ENCODE data around the gene PPP1R7.
"Not testable (repeated sequence)": the region's sequence is repeated elsewhere in the genome, so short reads cannot be mapped to it uniquely, and the experiment has no call there.

The PPP1R7 gene

DNA sequence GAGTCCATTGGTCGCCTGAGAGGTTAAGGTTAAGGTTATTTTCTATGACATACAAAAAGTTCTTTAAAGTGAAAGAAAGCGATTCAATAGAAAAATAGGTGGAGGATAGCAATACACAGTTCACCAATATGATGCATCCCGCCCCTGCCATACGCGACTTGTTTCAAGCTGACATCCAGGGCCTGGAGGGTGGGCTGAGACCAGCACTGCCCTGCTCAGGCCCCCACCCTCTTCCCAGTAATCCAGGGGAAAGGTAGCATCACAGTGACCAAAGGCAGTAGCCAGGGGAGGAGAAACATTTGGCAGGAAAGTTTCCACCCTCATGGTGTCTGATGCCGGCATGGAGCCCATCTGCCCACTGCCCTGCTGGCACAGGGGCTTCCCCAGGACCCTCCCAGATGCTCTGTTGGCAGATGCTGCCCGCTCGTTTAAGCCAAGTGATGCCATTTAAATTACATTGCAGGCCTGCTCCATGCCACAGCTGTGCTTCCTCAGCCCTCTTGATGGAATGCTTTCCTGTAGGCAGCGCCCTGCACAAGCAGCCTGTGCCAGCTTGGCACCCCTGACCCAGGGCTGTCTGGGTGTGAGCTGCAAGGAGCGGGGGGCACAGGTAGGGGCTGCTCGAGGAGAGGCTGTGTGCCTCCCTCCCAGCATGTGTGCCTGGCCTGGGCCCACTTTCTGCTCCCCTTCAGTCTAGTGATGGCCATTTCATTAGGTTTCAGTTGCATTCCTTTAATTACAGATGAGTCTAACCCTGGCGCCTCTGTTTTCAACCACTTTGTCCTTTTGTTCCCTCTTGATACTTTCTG, 27.5 kb downstream of the PPP1R7 start:
- no peak for DNase-seq

DNA sequence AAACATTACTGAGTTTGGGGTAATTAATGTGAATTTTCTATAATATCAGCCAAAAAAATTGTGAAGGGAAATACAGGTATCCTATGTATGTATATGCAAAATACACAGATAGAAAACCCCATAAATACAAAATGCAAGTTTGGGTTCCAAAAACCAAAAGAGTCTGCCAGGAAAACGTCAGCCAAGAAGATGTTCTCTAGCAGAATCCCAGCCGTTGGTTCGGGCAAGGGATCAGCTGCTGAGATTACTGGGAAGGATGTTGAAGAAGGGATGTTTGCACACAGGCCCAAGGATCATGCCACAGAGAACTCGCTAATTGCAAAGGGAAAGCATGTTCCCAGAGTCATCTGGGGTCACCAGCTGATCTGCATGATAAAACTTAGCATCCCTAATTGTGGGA, 28.7 kb downstream of the PPP1R7 start:
- DNase-seq, result no peak

DNA sequence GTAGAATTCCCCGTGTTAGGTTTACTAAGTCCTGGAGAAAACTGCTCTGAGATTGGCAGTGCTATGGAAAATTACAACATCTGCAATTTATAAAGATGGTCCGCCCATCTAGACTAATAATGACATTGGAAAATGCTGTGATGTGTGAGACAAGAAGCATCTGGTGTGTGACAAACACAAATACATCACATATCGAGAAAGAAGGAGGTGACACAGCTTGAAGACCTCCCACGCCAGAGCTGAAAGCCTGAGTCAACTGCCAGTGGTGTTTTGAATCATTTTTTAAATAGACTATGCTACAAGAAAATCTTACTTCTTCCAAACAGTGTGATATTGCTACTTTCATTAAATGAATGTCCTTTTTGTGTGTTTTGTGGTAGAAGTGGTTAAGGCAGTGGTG, 29.6 kb downstream of the PPP1R7 start:
- DNase-seq, result peak; percentile 5

DNA sequence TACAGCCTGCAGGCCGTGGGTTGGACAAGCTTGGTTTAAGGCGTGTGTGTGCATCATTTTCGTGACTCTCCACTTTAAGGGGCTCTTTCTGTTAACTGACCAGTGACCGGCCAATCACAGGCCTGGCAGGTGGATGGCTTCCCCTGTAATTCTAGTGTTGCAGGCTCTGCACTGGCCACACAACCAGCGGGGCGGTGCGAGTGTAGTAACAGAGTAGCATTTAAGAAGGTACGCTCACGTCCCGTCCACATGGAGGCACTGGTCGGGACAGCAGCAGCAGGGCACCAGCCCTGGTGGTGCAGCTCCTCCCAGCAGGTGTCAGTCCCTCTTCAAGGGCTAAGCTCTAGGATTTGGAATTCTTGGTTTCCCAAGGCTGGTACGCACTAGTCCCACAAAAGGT, 30.2 kb downstream of the PPP1R7 start:
- no peak for DNase-seq

DNA sequence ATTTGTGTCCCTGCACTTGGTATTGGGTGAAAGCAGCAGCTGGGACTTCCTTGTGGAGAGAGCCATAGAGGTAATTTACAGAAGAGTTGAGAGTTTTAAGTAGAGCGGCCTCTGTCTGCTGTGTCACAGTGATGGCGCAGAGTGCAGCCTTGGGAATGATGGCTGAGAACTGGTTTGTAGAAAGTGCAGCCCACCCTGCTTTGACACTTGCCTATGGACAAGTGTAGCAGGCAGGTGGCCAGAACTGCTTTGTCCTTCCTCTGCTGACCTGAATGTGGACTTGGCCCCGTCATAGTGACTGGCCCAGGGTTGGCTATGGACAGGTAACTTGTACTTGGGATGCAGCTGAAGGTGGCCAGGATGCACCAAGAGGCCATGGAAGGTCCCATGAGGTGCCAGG, 31.9 kb downstream of the PPP1R7 start:
- DNase-seq, result no peak

DNA sequence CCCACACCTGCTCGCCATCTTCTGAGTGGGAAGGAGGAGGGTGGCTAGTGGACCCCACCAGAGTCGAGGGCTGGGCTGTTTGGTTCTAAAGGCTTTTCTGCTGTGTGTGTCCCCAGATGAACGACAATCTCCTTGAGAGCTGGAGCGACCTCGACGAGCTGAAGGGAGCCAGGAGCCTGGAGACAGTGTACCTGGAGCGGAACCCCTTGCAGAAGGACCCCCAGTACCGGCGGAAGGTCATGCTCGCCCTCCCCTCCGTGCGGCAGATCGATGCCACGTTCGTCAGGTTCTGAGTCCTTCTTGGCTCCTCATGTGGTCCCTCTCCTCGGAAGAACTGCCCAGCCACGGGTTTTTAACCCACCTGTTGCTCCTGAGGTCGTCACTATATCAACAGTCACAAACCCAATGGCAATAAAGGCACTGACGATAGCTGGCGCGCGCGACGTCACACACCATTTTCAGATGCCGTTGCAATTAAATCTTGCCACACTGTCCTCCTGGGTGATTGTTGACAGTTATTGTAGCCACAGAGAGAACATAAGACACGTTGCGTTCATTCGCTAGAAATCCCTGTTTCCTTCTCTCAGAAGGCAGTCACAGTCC, 32.4 kb downstream of the PPP1R7 start:
- DNase-seq, result no peak

GRCh38 chr2:241183221-241183620, 33.0 kb downstream of the PPP1R7 start:
- DNase-seq, result no peak

DNA sequence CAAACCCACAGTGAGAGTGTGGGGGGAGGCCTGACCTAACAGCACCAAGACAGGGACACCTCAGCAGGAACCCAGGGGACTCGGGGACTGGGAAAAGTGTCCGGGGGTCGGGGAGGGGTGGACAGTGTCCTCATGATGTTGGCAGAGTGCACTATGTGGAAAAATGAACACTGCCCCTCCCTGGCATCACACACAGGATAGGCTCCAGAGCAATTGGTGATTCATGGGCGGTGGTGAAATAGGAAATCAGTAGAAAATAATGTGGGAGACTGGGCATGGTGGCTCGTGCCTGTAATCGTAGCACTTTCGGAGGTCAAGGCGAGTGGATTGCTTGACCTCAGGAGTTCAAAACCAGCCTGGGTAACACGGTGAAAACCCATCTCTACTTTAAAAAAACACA, 34.6 kb downstream of the PPP1R7 start:
- no peak for DNase-seq

DNA sequence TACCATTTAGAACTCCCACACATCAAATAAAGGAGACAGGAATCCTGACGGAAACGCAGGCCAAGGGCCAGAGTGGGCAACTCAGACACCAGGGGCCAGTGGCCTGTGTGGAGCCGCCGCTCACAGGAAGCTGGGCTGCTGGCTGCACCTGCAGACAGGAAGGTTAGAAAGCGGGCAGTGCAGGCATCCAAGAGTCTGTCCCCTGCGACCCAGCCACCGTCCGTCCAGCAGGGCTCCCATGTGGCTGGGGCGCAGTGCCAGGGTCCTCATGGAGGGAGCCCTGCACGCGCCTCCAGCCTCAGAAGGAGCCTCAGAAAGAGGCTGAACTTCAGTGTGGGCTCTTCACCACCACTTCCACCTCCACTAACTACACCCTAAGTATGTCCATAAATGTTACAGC, 35.7 kb downstream of the PPP1R7 start:
- DNase-seq, result no peak

DNA sequence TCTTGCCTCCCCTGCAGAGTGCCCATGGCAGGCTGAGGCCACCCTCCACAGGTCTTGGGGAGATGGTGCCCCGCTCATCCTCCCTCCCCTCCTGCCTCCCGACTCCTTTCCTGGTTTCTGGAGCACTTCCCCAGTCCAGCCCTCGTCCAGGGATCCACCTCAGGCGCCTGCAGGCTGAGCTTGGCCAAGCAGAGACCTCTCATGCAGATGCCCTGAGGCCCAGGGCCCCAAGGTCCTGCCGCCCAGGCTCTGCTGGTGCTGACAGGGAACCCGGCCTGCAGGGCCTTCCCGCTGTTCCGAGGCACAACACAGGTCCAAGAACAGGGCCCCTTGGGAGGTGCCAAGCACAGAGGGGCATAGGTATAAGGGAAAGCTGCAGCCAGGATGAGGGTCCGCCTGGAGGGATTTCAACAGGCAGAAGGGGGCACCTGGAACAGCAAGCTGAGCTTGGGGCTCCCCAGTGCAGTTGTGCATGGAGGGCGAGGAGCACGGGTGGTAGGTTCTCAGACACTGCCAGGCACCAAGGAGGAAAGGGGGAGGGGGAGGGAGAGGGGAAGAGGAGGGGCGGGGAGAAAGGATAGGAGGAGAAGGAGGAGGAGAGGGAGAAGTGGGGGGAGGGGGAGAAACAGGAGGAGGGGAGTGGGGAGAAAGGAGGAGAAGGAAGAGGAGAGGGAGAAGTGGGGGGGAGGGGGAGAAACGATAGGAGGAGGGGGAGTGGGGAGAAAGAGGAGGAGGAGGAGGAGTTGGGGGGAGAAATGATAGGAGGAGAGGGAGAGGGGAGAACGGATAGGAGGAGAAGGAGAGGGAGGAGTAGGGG, 37.0 kb downstream of the PPP1R7 start:
- DNase-seq, result no peak

DNA sequence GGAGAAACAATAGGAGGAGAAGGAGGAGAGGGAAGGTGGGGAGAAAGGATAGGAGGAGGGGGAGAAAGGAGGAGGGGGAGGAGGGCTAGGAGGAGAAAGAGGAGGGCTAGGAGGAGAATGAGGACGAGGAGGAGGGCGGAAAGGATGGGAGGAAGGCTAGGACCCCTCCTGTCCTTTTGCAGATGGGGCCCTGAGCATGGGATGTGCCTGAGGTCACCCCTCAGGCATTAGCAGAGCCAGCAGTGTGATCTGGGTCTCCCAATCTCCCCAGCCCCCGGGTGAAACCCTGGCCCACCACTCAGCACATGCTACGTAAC, 37.6 kb downstream of the PPP1R7 start:
- no peak for DNase-seq

GRCh38 chr2:241188361-241189092, 38.3 kb downstream of the PPP1R7 start, which contains the start of gene ANO7:
ANO7 (plus strand) TSS chr2:241188677; CDS start chr2:241190064, 1,387 bp downstream.
- no peak for DNase-seq

GRCh38 chr2:241189093-241189855, 39.0 kb downstream of the PPP1R7 start:
- no peak for DNase-seq

DNA sequence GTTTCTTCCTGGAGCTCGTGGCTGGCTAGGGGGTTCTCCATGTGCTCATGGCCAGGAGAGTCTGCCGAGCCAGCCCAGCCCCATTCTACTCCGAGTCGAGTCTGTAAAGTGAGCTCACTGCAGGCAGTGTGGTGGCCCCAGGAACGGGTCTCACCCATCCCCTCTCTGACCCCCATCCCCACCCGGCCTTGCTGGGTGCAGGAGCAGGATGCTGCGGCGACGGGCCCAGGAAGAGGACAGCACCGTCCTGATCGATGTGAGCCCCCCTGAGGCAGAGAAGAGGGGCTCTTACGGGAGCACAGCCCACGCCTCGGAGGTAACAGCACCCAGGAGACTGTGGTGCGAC, 39.6 kb downstream of the PPP1R7 start:
- no peak for DNase-seq

GRCh38 chr2:241190291-241190981, 40.2 kb downstream of the PPP1R7 start:
- DNase-seq, result no peak

DNA sequence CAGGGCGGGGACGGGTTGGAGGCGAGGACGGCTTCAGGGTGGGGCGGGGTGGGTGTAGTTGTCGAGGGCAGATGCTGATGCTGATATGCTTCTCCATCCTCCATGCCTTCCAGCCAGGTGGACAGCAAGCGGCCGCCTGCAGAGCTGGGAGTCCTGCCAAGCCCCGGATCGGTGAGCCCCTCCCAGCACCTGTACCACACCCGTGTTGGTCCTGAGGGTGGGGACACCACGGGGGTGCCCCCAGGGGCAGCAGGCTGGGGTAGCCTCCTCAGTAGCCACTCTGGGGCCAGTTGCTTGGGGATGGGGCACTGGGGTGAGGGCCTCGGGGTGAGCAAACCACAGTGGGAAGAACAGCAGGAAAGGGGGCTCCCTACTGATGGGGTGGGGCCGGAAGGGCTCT, 40.8 kb downstream of the PPP1R7 start:
- DNase-seq, result no peak

DNA sequence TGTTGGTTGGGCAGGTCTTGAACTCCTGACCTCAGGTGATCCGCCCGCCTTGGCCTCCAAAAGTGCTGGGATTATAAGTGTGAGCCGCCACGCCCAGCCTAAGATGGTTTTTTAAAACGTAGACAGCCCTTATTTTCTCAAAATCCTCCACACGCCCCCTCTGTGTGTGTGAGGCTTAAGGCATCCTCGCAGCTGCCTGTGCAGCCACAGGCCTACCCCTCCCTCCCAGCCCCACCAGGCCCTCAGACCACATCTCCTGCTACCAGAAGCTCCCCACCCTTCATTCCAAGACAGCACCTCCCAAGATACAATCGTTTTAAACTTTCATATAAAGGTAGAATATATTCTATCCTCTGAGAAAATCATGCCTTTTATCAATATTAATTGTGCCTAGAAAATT, 43.0 kb downstream of the PPP1R7 start:
- DNase-seq, result no peak

DNA sequence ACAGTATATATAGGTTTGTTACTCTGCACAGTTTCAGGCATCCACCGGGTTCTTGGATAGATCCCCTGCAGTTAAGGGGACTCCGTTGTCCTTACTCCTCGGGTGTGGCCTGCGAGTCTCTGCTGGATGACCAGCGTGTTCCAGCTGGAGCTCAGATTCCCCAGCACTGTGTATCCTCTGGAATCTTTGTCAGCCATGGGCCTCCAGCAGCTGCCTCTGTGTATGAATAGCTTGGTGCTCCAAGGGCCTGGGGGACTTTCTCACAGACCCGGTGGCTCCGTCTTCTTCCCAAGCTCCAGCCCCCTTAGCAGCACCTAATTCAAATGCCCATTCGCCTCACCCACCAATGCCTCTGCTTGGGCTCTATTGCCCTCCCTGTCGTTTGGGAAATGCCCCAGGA, 44.5 kb downstream of the PPP1R7 start:
- no peak for DNase-seq

GRCh38 chr2:241195506-241196130, 45.4 kb downstream of the PPP1R7 start:
- no peak for DNase-seq

- DNase-seq, result not testable (repeated sequence)
These were observed 47.0 kb downstream of the PPP1R7 start for GRCh38 chr2:241197246-241197645.

DNA sequence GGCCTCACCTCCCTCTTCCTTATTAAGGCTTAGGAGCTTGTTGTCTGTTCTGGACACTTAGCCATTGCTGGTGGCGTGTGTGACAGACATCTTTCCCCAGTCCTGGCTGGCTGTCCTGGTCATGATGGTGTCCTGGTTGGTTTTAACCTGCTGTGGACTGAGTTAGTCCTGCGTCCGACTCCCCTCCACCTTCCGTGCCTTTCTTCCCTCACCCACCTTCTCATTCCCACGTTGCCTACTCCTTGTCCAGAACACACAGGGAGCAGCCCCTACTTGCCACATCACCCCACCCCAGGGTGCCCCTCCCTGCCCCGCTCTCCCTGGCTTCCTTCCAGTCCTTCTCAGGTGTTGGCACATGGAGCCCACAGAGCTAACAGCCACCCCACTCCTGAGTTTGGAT, 47.7 kb downstream of the PPP1R7 start:
- no peak for DNase-seq
